Adrenal gland (tissue), 5 donors: ENCODE results near the gene EML1.
A peak's percentile ranks its signal among the peaks of the same experiment; 100 is the strongest.

Experiments
- POLR2A ChIP-seq, 2 donors: fragments of 450-650 bp; IDR thresholded peaks; one replicate each; pipeline ENCODE4 v1.6.1; 2017; ENCODE audit warnings: antibody characterized with exemption in 2 of 2, mild to moderate bottlenecking in 2 of 2, moderate library complexity in 1 of 2
- TF ChIP-seq, protein P1 (sequence below), 6 experiments: fragments of 450-650 bp in 4 of 6; fragments of 200-600 bp in 2 of 6; sonication (generic) in 1 of 6; IDR thresholded peaks; 1 replicate in 5 of 6; 2 replicates in 1 of 6; pipeline versions ENCODE4 v1.5.1 to v1.8.0; 2016 to 2021; ENCODE audit warnings: antibody characterized with exemption in 6 of 6, mild to moderate bottlenecking in 2 of 6, moderate library complexity in 1 of 6
- donor health status: DM: no; HTN: no; CAD: no.

DNA sequence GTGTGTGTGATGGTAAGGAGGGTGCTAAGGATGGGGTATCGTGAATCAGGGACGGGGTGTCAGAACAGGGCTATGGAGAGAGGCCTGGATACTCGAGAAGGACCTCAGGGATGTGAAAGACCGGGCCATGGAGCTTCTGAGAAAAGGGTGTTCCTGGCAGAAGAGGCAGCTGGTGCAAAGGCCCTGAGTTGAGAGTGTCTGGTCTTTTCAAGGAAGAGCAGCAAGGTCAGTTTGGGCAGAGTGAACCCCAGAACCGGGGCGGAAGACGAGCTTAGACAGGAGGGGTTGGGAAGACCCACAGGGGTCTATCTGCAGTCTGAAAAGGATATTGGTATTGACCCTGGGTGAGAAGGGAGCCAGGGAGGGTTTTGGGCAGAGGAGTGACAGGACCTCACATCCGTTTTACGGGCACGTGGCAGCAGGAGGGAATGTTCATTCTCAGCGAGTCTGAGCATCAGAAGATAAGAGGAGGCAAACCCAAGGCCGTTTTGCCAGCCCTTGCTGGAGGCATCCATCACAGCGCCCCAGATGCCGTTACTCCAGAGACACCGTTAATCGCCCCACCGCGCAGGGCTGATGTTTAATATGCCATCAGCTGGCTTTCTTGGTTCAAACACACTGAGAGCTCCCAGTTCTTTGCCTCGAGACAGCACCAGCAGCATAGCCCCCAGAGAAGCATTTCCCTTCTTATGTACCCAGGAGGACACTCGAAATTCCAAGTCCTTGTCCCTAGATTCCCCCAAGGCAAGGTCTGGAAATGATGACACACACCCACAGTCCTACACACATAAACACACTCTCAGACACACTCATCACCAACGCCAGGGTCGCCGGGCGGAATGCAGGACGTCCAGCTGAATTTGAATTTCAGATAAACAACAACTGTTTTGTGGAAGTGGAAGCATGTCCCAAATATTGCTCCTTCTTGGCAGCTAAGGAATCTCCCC is 41.4 kb upstream of the EML1 start:
- TF ChIP-seq, protein P1, sequence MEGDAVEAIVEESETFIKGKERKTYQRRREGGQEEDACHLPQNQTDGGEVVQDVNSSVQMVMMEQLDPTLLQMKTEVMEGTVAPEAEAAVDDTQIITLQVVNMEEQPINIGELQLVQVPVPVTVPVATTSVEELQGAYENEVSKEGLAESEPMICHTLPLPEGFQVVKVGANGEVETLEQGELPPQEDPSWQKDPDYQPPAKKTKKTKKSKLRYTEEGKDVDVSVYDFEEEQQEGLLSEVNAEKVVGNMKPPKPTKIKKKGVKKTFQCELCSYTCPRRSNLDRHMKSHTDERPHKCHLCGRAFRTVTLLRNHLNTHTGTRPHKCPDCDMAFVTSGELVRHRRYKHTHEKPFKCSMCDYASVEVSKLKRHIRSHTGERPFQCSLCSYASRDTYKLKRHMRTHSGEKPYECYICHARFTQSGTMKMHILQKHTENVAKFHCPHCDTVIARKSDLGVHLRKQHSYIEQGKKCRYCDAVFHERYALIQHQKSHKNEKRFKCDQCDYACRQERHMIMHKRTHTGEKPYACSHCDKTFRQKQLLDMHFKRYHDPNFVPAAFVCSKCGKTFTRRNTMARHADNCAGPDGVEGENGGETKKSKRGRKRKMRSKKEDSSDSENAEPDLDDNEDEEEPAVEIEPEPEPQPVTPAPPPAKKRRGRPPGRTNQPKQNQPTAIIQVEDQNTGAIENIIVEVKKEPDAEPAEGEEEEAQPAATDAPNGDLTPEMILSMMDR (IDR thresholded peaks at IDR 0.05): no peak
- TF ChIP-seq POLR2A (IDR thresholded peaks at IDR 0.05): peak in 1 of 2 donors; percentile 22
